Suprapubic skin (tissue), 4 donors: ENCODE results near the gene TCERG1L. TPM values are rescaled to one million over a fixed set of nuclear protein-coding genes. Genes with fewer than 3 reads are reported as not detected.
"Not testable (repeated sequence)": the region's sequence is repeated elsewhere in the genome, so short reads cannot be mapped to it uniquely, and the experiment has no call there.

Experiments used
- DNase-seq, 2 donors: peaks; one replicate each; pipeline ENCODE4 v3.0.0-alpha.2; 2019; ENCODE audit warnings: low spot score in 2 of 2
- H3K27ac ChIP-seq: fragments of 200-600 bp; sonication (generic); one replicate; pipeline ENCODE4 v1.5.1; 2019
- H3K27me3 ChIP-seq: fragments of 200-600 bp; sonication (generic); one replicate; pipeline ENCODE4 v1.5.1; 2019
- H3K36me3 ChIP-seq: fragments of 200-600 bp; sonication (generic); one replicate; pipeline ENCODE4 v1.5.1; 2019
- H3K4me1 ChIP-seq: fragments of 200-600 bp; sonication (generic); one replicate; pipeline ENCODE4 v1.5.1; 2019
- H3K4me3 ChIP-seq: fragments of 200-600 bp; sonication (generic); one replicate; pipeline ENCODE4 v1.5.1; 2019; ENCODE audit warnings: mild to moderate bottlenecking
- H3K9me3 ChIP-seq: fragments of 200-600 bp; sonication (generic); one replicate; pipeline ENCODE4 v1.5.1; 2019
- CTCF ChIP-seq, 2 donors: fragments of 200-600 bp in 1 of 2; fragments of 450-650 bp in 1 of 2; sonication (generic) in 1 of 2; IDR thresholded peaks; one replicate each; pipeline ENCODE4 v1.5.1; 2016 to 2019; ENCODE audit warnings: antibody characterized with exemption in 2 of 2, mild to moderate bottlenecking in 1 of 2, moderate library complexity in 1 of 2
- EP300 ChIP-seq: sonication (generic); formaldehyde crosslinking; IDR thresholded peaks from one replicate; pipeline ENCODE4 v1.6.1; 2017; ENCODE audit warnings: antibody characterized with exemption
- POLR2A ChIP-seq, 2 donors: fragments of 450-650 bp; IDR thresholded peaks; one replicate each; pipeline ENCODE4 v1.6.1; 2017; ENCODE audit warnings: antibody characterized with exemption in 2 of 2, mild to moderate bottlenecking in 2 of 2, moderate library complexity in 2 of 2
- POLR2AphosphoS5 ChIP-seq, 3 donors: sonication (generic); formaldehyde crosslinking; IDR thresholded peaks; one replicate each; pipeline ENCODE4 v1.6.1; 2017; ENCODE audit warnings: antibody characterized with exemption in 3 of 3
- WGBS: methylation state at CpG from one replicate; pipeline ENCODE4 v1.1.5; 2018; 5-methylcytosine and 5-hydroxymethylcytosine counted together
- total RNA-seq, 4 donors: library from RNA; depleted of rRNA; stranded (reverse); fragments of >200 nt; gene quantifications; one replicate each; pipeline ENCODE4 v1.1.0, GENCODE V29; 2016

The TCERG1L gene
- total RNA-seq, 4 donors from 2014 or later, result 0.32 to 1.0 (median 0.51) TPM

- H3K36me3 ChIP-seq, result no peaks in the 10 kb centered on the region
- H3K27ac ChIP-seq, result no peak overlapping the region
- no peak for TF ChIP-seq POLR2AphosphoS5 (IDR thresholded peaks at IDR 0.05)
- no peak for TF ChIP-seq CTCF (IDR thresholded peaks at IDR 0.05)
- no peak for TF ChIP-seq POLR2A (IDR thresholded peaks at IDR 0.05)
- TF ChIP-seq EP300, result no peak
- H3K9me3 ChIP-seq, result no peaks in the 10 kb centered on the region
- peak in 1 of 2 donors; percentile 75 for DNase-seq
- H3K27me3 ChIP-seq, result peaks cover 22% of the 10 kb centered on the region
- WGBS, result 88% methylated on average over 13 of the region's 13 CpGs
- H3K4me1 ChIP-seq, result no peaks in the 10 kb centered on the region
- H3K4me3 ChIP-seq, result no peak overlapping the region
Measured at GRCh38 chr10:131082201-131082850, 229.2 kb downstream of the TCERG1L start.

GRCh38 chr10:131081786-131082185, 229.7 kb downstream of the TCERG1L start:
- Histone ChIP-seq H3K4me3 (no peak overlapping the region), H3K27me3 (peaks cover 22% of the 10 kb centered on the region), H3K27ac (no peak overlapping the region), H3K9me3 (no peaks in the 10 kb centered on the region), H3K36me3 (no peaks in the 10 kb centered on the region), H3K4me1 (no peaks in the 10 kb centered on the region)
- peak in 1 of 2 donors; percentile 57 for DNase-seq
- TF ChIP-seq POLR2A (IDR thresholded peaks at IDR 0.05), result no peak
- no peak for TF ChIP-seq CTCF (IDR thresholded peaks at IDR 0.05)
- TF ChIP-seq POLR2AphosphoS5 (IDR thresholded peaks at IDR 0.05), result no peak
- TF ChIP-seq EP300, result no peak
- WGBS, result 88% methylated on average over 5 of the region's 6 CpGs

- Histone ChIP-seq H3K4me1 (no peaks in the 10 kb centered on the region), H3K9me3 (no peaks in the 10 kb centered on the region), H3K36me3 (no peaks in the 10 kb centered on the region), H3K27me3 (peaks cover 22% of the 10 kb centered on the region), H3K27ac (no peak overlapping the region), H3K4me3 (no peak overlapping the region)
- TF ChIP-seq CTCF (IDR thresholded peaks at IDR 0.05) (no peak), POLR2A (IDR thresholded peaks at IDR 0.05) (no peak), POLR2AphosphoS5 (IDR thresholded peaks at IDR 0.05) (no peak)
- peak in 1 of 2 donors; percentile 50 for DNase-seq
- 44% methylated on average over 6 of the region's 6 CpGs for WGBS
Measured at GRCh38 chr10:131081376-131081775, 230.1 kb downstream of the TCERG1L start.

- TF ChIP-seq EP300, result no peak
- TF ChIP-seq POLR2AphosphoS5 (IDR thresholded peaks at IDR 0.05), result no peak
- no peak for TF ChIP-seq CTCF (IDR thresholded peaks at IDR 0.05)
- TF ChIP-seq POLR2A (IDR thresholded peaks at IDR 0.05), result no peak
- H3K4me1 ChIP-seq, result no peaks in the 10 kb centered on the region
- peak in 1 of 2 donors; percentile 13 for DNase-seq
- no peak overlapping the region for H3K27ac ChIP-seq
- no peak overlapping the region for H3K4me3 ChIP-seq
- H3K27me3 ChIP-seq, result peaks cover 16% of the 10 kb centered on the region
- no peaks in the 10 kb centered on the region for H3K9me3 ChIP-seq
- H3K36me3 ChIP-seq, result no peaks in the 10 kb centered on the region
- WGBS, result 78% methylated on average over 6 of the region's 6 CpGs
Measured at GRCh38 chr10:131080571-131080970, 230.9 kb downstream of the TCERG1L start.

- Histone ChIP-seq H3K27ac (no peak overlapping the region), H3K9me3 (no peaks in the 10 kb centered on the region), H3K4me1 (no peaks in the 10 kb centered on the region), H3K4me3 (no peak overlapping the region), H3K36me3 (no peaks in the 10 kb centered on the region), H3K27me3 (peaks cover 9% of the 10 kb centered on the region)
- peak in 1 of 2 donors; percentile 57 for DNase-seq
- WGBS, result 92% methylated on average over 8 of the region's 8 CpGs
- TF ChIP-seq EP300 (no peak), POLR2A (IDR thresholded peaks at IDR 0.05) (no peak), POLR2AphosphoS5 (IDR thresholded peaks at IDR 0.05) (no peak)
Measured at GRCh38 chr10:131079314-131079713, 232.2 kb downstream of the TCERG1L start.

- DNase-seq, result peak in 1 of 2 donors; percentile 72
- not testable (repeated sequence) for H3K27ac ChIP-seq
- WGBS, result 92% methylated on average over 8 of the region's 19 CpGs
Measured at GRCh38 chr10:131078882-131079280, 232.6 kb downstream of the TCERG1L start.

More at GRCh38 chr10:131078882-131079280, 232.6 kb downstream of the TCERG1L start:
- not testable (repeated sequence) for H3K9me3 ChIP-seq, H3K4me1 ChIP-seq, H3K36me3 ChIP-seq, H3K27me3 ChIP-seq, H3K4me3 ChIP-seq
